HG02588 (cell line): ENCODE results near the gene ATAD3B.

ENCODE experiments used
- ATAC-seq: cut with Tn5 transposase; IDR thresholded peaks from one replicate; pipeline ENCODE4 v1.9.1; 2021; ENCODE audit warnings: mild to moderate bottlenecking, moderate library complexity; ENCODE audit not compliant: unreplicated experiment

Gene ATAD3B

GRCh38 chr1:1542766-1543705 lies 71.5 kb downstream of the ATAD3B start:
- ATAC-seq: no peak

GRCh38 chr1:1543706-1544099 lies 72.1 kb downstream of the ATAD3B start:
- no peak for ATAC-seq

DNA sequence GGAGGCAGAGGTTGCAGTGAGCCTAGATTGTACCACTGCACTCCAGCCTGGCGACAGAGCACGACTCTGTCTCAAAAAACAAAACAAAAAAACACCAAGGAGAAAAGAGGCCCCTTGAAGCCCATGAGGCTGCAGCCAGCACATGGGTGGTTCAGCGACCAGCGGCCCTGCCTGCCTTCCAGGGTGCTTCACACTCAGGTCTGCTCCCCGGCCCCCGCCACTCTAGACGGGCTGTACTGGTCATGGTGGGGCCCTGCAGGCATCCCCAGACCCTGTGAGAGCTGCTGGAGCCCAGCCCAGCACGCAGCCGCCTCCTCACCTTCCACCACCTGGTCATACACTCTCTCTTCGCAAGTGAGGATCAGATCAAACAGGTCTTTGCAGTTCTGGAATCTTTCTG lies 73.0 kb downstream of the ATAD3B start:
- no peak for ATAC-seq
